NK-92 (cell line): ENCODE data around the gene GSTA2.
"Not testable (repeated sequence)": the region's sequence is repeated elsewhere in the genome, so short reads cannot be mapped to it uniquely, and the experiment has no call there.

ENCODE experiments used
- DNase-seq: peaks from one replicate; lab custom pipeline; 2025; ENCODE audit not compliant: unreplicated experiment; lab: John Stamatoyannopoulos, UW

Gene GSTA2

DNA sequence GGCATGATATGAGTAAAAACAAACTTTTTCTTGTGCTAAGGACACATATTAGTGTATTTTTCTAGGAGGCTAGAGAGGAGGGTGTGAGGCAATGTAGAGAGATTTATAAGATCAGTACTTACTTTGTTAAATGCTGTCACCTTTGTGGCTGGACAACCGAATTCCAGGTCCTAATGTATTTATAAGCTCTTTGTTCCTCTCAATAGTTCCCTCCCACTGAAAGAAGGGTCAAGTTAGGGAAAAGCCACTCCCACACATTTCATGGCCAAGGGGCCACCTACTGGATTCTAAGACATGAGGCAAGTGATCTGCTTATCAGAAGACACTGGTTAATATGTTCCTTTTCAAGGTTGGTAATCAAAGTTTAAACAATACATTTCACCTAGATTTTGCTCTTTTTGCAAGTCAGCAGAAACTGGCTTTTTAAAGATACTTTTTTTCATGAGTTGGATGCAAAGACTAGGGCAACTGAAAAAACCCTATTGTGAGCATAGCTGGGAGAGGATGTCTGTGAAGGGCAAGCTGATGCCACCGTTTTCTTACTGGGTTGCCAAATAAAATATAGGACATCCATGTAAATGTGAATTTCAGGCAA lies at the start of gene GSTA2:
Gene GSTA2, minus strand, starts transcription at position 154 of the 595 bp plus-strand sequence. CDS start 5,528 bp downstream, outside the sequence.
- DNase-seq: not testable (repeated sequence)

DNA sequence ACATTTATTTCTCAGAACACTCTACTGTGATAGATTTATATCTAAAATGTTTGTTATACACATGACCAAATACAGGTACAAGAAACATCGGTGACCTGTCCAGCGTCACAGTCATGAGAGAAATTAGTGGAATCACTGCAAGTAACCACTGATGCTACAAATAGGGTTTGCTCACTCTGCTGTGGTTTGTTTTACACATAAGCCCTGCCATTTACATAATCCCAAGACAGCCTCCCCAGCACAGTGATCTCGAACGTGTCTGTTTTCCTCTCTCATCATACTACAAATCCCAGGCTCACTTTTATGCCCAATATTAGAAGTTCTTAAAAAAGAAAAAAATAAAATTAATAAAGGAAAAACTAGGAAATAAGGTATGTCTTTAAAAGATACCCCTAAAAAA lies 46.5 kb upstream of the GSTA2 start:
- not testable (repeated sequence) for DNase-seq

DNA sequence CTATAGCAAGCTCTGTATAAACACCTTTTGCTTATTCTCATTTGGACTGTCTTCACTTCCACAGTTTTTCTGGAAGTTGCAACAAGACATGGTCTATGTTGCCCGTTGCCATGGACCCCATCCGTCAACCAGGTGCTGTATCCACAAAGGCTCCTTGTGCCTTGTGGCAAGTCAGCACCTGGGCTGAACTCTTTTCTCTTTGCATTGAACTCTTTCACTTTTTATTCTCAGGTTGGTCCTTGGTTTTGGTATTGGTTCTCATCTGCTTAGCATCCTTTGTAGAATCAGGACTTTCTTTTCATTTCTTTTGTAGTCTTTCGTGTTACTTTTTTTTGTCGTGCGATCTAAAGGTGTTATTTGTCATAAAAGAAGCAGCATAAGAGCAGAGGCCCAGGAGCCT lies 45.4 kb upstream of the GSTA2 start:
- no peak for DNase-seq

DNA sequence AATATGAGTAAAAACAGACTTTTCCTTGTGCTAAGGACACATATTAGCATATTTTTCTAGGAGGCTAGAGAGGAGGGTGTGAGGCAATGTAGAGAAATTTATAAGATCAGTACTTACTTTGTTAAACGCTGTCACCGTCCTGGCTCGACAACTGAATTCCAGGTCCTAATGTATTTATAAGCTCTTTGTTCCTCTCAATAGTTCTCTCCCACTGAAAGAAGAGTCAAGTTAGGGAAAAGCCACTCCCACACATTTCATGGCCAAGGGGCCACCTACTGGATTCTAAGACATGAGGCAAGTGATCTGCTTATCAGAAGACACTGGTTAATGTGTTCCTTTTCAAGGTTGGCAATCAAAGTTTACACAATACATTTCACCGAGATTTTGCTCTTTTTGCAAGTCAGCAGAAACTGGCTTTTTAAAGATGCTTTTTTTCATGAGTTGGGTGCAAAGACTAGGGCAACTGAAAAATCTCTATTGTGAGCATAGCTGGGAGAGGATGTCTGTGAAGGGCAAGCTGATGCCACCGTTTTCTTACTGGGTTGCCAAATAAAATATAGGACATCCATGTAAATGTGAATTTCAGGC lies 40.5 kb upstream of the GSTA2 start, which contains the start of gene GSTA1:
Gene GSTA1, minus strand, starts transcription at position 149 of the 588 bp plus-strand sequence. CDS start 4,549 bp downstream, outside the sequence.
- not testable (repeated sequence) for DNase-seq

DNA sequence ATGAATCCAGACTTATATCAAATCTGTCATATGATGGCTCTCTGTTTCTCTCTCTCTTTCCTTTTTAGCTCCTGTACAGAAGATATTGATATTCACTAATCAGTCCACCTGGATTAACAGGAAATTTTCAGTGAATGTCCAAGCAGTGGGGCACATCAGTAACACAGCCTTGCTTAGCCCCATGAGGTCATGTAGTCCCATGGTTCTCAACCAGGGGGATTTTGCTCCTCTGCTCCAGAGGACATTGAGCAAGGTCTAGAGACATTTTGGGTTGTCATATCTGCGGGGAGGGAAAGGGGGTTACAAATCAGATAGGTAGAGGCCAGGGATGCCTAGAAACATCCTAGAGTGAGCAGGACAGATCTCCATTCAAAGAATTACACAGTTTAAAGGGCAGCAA lies 39.5 kb upstream of the GSTA2 start:
- no peak for DNase-seq

DNA sequence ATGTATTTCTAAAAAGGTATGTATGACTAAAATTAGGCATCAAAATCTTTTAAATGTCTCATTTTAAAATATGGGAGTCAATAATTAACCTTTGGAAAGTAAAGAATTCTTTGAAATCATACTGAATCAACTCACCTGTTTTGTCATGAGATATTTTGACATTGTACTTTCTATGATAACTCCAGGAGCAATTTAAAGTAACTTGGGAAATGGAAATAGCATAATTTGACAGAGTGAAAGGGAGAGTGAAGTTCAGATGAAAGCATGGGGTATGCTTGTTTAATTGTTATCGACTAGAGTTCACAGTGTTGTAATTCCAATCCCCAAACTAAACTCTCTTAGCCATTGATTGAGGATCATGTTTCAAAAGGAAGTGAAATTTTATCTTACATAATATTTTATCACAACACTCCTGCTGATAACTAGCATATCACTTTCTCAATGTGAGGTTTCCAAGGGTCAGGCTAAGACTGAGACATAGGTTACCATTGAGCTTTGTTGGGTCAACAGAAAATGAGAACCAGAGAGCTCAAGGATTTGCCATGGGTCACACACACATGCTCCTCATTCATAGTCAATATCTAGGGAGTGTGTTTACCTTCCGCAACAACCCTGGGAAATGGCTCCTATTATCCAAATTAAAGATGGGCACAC lies 38.0 kb upstream of the GSTA2 start:
- DNase-seq: no peak

DNA sequence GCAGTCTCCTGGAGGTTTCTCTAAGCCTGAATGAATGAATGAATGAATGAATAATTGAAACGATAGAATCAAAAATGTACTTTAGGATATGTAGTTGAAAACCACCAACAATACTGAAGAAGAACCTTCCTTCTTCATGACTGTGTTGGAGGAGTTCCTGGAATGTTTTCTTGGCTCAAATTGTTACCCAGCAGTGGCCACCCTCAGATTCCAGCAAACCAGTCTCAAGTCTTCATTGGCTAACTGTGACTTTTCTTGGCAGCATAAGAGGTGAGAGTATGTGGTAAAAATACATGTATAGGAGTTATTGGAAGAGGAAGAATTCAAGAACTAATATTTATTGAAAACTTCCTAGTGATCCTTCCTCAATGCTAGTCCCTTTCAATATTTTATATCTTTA lies 36.0 kb upstream of the GSTA2 start:
- DNase-seq: not testable (repeated sequence)

DNA sequence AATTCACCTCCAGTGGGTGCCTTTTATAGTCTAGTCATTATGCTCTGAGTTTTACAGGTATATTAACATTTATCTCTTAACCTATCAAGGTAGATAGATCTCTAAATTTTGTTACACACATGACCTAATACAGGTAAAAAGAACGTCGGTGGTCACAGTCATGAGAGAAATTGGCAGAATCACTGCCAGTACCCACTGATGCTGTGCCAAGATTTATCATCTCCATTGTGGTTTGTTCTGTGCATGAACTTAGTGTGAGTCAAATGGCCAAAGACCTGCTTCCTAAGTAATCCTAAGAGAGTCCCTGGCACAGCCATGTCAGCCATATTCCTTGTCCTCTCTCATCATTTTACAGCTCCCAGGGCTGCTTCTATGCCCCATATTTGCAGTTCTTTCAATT lies 31.1 kb upstream of the GSTA2 start:
- DNase-seq: not testable (repeated sequence)

DNA sequence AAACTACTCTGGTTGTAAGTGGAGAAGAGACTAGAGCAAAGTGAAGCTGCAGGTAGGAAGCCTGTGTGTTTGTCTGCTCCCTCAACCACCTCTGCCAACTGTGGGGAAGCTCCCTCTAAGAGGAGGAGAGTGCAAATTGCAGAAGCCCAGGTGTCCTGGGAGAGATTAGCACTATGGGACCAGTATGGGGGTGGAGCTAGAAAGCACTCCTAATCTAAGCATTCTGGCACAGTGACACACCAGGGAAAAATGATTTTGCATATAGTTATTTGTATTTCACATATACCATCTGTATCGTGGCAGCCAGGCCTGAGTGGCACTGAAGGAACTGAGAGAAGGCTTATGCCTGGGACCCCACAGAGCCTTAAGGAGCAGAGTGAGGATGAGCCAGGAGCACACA lies 27.6 kb upstream of the GSTA2 start:
- no peak for DNase-seq

DNA sequence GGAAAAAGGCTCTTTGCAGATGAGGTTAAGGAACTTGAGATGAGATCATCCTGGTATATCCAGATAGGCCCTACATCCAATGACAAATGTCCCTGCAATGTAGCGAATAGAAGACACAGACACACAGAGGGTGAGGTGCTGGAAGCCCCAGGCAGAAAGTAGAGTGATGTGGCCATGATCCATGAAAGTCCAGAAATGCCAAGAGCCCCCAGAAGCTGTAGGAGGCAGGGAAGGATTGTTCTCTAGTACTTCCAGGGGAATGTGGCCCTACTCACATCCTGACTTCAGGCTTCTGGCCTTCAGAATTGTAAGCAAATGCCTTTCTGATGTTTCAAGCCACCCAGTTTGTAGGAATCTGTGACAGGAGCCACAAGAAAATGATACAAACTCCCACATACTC lies 26.4 kb upstream of the GSTA2 start:
- not testable (repeated sequence) for DNase-seq

DNA sequence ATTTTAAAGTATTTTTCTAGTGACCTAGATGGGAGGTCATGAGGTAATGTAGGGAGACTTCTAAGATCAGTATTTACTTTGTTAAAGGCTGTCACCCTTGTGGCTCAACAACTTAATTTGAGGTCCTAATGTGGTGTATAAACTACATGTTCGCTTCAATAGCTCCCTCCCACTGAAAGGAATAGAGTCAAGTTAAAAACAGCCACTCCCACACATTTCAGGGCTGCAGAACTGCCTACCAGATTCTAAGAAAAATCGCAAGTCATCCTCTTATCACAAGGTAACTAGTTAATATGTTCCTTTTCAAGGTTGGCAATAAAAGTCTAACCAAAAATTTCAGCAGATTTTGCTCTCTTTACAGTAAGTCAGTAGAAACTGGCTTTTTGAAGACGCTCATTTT lies 25.2 kb upstream of the GSTA2 start:
- no peak for DNase-seq

DNA sequence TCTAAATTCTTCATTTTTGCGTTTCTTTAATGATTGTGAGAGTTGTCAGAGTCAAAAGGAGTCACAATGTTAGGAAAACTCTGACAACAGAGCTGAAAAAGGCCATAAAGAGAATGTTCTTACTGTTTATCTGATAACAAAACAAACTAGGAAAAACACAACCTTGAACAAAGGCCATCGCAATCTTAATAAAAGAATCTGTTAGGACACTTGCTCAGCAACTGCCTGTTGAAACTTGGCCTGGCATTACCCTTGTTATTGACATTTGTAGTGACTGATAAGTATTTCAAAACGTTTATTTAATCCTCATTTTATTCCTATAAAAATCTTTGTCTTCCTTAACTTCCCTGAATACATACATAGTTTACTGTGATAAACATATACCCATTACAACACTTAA lies 24.6 kb upstream of the GSTA2 start:
- DNase-seq: no peak

DNA sequence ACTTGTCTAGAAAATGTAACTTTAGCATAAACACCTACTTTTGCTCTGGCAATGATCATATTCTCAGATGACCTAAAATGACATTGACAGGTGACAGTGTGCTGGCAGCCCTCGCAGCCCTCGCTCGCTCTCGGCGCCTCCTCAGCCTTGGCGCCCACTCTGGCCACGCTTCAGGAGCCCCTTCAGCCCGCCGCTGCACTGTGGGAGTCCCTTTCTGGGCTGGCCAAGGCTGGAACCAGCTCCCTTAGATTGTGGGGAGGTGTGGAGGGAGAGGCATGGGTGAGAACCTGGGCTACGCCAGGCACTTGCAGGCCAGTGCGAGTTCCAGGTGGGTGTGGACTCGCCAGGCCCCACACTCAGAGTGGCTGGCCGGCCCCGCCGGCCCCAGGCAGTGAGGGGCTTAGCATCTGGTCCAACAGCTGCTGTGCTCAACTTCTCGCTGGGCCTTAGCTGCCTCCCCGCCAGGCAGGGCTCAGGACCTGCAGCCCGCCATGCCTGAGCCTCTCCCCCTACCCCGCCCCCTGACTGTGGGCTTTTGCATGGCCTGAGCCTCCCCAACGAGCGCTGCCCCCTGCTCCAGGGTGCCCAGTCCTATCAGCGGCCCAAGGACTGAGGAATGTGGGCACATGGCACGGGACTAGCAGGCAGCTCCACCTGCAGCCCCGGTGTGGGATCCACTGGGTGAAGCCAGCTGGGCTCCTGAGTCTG lies 23.1 kb upstream of the GSTA2 start:
- no peak for DNase-seq

DNA sequence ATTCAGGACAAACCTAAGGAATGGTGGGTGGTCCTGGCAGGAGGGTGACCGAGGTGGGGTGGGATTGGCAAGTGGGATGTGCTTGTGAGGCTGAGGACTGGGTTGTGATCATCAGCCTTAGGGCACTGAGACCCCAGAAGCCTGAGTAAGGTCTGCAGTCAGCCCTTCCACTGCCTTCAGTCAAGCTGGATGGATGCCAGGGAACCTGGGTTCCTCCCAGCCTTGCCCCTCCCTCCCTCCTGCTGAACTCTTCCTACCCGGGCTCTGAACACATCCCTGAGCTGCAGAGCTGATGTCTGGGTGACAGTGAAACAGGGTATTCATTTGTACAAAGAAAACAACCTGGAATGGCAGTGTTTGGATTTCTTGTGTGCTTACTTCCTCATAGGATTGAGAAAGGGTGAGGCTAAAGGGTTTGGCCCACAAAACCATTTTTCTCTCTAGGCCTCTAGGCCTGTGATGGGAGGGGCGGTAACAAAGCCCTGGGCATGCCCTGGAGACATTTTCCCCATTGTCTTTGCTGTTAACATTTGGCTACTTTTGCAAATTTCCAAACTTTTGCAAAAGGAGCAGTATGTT lies 19.5 kb upstream of the GSTA2 start:
- DNase-seq: not testable (repeated sequence)

DNA sequence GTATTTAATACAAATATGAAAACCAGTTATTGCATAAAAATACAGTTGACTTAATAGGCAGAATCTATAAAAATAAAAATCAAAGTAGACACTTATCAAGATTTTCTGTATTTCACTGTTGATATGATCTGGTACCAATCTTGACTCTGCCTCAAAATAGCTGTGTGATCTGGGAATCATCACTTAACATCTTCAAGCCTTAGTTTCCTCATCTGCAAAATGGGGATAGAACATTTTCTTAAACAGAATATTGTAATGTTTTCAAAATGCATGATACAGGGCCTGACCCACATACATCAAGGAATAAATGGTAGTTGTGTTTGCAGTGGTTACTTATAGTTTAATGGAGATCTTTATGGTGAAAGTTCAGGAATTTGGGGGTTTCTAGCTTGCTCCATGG lies 18.9 kb upstream of the GSTA2 start:
- DNase-seq: not testable (repeated sequence)

DNA sequence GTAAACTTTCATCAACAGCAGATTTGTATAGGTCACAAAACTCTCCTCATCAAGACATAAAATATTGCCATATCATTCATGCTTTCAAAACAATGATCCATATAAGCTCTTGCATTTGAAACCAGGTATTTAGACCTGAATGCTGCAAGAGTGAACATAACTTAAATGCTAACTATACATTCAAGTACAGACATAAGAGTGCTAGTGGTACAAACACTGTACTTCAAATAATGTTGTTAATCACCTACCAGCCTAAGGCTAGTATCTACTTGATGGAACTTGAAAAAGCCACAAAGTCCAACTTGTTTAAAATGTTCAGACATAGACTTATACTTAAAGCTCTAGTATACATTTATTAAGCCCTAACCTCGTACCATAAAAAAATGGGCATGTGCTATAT lies 16.0 kb upstream of the GSTA2 start:
- no peak for DNase-seq

DNA sequence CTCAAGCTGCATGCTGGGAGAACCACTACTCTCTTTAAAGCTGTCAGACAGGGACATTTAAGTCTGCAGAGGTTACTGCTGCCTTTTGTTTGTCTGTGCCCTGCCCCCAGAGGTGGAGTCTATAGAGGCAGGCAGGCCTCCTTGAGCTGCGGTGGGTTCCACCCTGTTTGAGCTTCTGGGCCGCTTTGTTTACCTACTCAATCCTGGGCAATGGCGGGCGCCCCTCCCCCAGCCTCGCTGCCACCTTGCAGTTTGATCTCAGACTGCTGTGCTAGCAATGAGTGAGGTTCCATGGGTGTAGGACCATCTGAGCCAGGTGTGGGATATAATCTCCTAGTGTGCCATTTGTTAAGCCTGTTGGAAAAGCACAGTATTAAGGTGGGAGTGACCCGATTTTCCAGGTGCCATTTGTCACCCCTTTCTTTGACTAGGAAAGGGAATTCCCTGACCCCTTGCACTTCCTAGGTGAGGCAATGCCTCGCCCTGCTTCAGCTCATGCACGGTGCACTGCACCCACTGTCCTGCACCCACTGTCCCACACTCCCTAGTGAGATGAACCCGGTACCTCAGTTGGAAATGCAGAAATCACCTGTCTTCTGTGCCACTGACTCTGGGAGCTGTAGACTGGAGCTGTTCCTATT lies 13.6 kb upstream of the GSTA2 start:
- DNase-seq: not testable (repeated sequence)

DNA sequence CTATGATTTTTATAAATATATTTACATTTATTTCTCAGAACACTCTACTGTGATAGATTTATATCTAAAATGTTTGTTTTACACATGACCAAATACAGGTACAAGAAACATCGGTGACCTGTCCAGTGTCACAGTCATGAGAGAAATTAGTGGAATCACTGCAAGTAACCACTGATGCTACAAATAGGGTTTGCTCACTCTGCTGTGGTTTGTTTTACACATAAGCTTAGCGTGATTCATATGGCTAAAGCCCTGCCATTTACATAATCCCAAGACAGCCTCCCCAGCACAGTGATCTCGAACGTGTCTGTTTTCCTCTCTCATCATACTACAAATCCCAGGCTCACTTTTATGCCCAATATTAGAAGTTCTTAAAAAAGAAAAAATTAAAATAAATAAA lies 6.1 kb upstream of the GSTA2 start:
- DNase-seq: not testable (repeated sequence)

DNA sequence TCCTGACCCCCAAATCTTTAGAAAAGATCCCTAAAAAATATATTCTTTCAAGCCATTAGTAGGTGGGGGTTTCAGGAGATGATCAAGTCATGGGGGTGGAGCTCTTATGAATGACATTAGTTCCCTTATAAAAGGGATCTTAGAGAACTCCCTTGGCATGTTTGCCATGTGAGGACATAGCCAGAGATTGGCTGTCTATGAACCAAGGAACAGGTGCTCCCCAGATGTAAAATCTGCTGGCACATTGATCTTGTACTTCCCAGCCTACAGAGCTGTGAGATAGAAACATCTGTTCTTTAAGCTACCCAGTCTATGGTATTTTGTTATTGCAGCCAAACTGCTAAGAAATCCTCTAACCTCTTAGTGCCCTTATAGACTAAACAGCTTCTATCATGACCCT lies 4.4 kb upstream of the GSTA2 start:
- not testable (repeated sequence) for DNase-seq

DNA sequence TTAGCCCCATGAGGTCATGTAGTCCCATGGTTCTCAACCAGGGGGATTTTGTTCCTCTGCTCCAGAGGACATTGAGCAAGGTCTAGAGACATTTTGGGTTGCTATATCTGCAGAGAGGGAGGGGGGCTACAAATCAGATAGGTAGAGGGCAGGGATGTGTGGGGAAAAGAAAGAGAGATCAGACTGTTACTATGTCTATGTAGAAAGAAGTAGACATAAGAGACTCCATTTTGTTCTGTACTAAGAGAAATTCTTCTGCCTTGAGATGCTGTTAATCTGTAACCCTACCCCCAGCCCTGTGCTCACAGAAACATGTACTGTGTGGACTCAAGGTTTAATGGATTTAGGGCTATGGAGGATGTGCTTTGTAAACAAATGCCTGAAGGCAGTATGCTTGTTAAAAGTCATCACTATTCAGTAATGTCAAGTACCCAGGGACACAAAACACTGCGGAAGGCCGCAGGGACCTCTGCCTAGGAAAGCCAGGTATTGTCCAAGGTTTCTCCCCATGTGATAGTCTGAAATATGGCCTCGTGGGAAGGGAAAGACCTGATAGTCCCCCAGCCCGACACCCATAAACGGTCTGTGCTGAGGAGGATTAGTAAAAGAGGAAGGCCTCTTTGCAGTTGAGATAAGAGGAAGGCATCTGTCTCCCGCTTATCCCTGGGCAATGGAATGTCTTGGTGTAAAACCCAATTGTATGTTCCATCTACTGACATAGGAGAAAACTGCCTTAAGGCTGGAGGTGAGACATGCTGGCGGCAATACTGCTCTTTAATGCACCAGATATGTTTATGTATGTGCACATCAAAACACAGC lies 1.4 kb downstream of the GSTA2 start:
- DNase-seq: not testable (repeated sequence)
